Motor neuron (in vitro differentiated cells): ENCODE measurements around the gene SH3BP5. TPM values are rescaled to one million over a fixed set of nuclear protein-coding genes. Genes with fewer than 3 reads are reported as not detected.

Experiments
- ATAC-seq, 8 experiments: fragments of 200-7000 bp; cut with Tn5 transposase; replicated peaks in 6 of 8; 2 replicates each; pipeline ENCODE4 v1.8.0; 2021; ENCODE audit warnings: mild to moderate bottlenecking in 8 of 8, moderate library complexity in 8 of 8
- H3K27ac ChIP-seq, 2 donors: fragments of 250-450 bp; sonication (Bioruptor Pico); 2 replicates each; pipeline ENCODE4 v1.9.0; 2021; ENCODE audit warnings: antibody characterized with exemption in 2 of 2, mild to moderate bottlenecking in 2 of 2, moderate library complexity in 1 of 2
- H3K4me1 ChIP-seq, 2 donors: fragments of 250-450 bp; sonication (Bioruptor Pico); replicated peaks in 1 of 2; 2 replicates each; pipeline ENCODE4 v1.6.1; 2021; ENCODE audit warnings: antibody characterized with exemption in 2 of 2, mild to moderate bottlenecking in 2 of 2, moderate library complexity in 1 of 2
- H3K4me3 ChIP-seq, 5 donors: fragments of 250-450 bp; sonication (Bioruptor Pico); 2 replicates each; pipeline ENCODE4 v1.9.0; 2021; ENCODE audit warnings: antibody characterized with exemption in 5 of 5, mild to moderate bottlenecking in 5 of 5, moderate library complexity in 4 of 5
- WGBS, 10 experiments: fragments of 450-650 bp; shearing (Covaris generic); methylation state at CpG; one replicate each; pipeline ENCODE4 v1.0.0; 2022; 5-methylcytosine and 5-hydroxymethylcytosine counted together
- in situ Hi-C, 9 experiments: fragments of 400-800 bp; cut with MboI; loops; one replicate each; pipeline ENCODE4 v1.15.0; 2021; ENCODE audit warnings: low sequenced_read_pairs in 9 of 9, low pct_unique_long_range_greater_than_20kb in 2 of 9; ENCODE audit not compliant: unreplicated experiment in 9 of 9
- total RNA-seq, 8 experiments: library from RNA; unstranded; fragments of 300-600 nt; gene quantifications; 2 replicates each; pipeline versions ENCODE4 v1.2.3 to v1.2.4, GENCODE V29; 2022

SH3BP5 gene
- total RNA-seq, 8 experiments from 2014 or later = 14.3 to 140 (median 38.9) TPM

DNA sequence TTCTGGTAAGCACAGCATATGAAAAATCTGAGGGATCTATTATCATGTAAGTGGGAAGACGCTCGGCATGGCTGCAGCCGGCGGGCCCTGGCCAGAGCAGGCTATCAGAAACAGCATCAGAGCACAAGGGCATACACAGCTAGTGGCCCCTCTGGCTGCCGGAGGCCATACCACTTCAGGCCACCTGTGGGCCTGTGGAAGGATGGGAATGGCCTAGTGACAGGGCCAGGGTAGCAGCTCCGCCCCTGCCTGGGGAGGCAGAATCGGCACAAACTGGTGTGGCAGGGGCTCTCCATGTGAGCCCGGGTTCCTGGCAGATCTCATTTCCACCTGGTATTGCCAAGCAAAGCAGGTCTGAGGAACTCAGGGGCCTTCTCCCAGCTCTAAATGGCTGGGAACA is 46.4 kb downstream of the SH3BP5 start:
- no peak overlapping the region for H3K4me3 ChIP-seq
- ATAC-seq = no peak

DNA sequence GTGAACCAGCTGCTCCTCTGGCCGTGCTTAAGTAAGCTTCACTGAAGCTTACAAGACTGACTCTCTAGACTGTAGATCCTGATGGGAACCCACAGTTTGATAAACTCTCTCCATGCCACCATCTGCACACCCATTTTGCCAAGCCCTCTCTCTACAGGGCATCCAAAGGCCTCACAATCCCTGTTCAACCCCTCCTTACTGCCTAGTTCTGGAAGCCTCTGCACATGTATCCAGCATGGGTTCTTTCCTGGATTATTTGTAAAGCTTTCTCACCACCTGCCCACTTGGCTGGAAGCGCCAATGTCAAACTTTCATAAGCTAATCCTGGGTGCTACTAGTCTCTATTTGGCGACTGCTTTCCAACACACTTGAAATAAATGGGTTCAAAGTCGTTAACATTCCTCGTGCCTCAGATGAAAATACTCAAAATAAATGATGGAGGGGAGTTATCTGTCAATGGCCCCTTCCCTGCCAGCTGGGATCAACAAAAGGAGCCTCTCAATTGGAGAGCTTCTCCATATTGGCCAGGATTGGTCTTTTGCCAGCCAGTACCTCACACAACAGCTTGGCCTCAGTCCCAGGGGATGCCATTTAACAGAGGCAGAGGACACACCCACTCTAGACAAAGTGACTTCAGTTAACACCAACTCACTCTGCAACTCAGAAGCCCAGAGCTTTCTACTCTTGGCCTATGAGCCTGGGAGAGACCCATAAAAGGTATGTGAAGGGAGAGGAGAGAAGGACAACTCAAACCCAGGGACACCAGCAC is 48.1 kb downstream of the SH3BP5 start:
- WGBS, 10 experiments = 10 to 100% (median 84%) methylated on average over 1 to 5 of the region's 5 CpGs; no CpG with 5 or more reads in 2 of the 10 experiments
- H3K4me3 ChIP-seq = no peak overlapping the region
- H3K4me1 ChIP-seq = peaks cover 2 to 10% of the 10 kb centered on the region in 2 donors
- ATAC-seq = peak in 4 of 8 experiments; percentile 6 to 59 (median 38)
- no peak overlapping the region for H3K27ac ChIP-seq
- in situ Hi-C loops = no loop called here

More for the DNA sequence above, 46.4 kb downstream of the SH3BP5 start:
- in situ Hi-C loops = no loop called here
- Histone ChIP-seq H3K27ac (no peak overlapping the region), H3K4me1 (peaks cover 2 to 10% of the 10 kb centered on the region in 2 donors)
- 0 to 90% (median 71%) methylated on average over 1 to 6 of the region's 8 CpGs; no CpG with 5 or more reads in 4 of the 10 experiments for WGBS, 10 experiments

DNA sequence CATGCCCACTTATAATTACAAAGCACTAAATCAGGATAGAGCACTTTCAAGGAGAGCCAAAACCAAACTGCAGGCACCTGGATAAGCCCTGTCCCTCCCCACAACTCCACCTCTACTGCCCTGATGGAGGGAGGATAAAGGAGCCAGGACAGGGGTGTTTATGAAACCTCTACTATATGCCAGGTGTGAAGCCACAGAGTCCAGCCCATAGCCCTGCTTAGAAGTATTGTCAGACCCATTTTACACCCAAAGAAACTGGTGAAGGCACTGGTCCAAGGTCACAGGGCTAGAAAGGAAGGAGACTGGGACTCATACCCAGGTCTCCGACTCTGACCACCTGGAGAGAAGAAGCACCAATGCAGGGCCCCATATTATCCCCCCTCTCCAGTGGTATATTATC is 48.7 kb downstream of the SH3BP5 start:
- no peak for ATAC-seq
- no peak overlapping the region for H3K27ac ChIP-seq

DNA sequence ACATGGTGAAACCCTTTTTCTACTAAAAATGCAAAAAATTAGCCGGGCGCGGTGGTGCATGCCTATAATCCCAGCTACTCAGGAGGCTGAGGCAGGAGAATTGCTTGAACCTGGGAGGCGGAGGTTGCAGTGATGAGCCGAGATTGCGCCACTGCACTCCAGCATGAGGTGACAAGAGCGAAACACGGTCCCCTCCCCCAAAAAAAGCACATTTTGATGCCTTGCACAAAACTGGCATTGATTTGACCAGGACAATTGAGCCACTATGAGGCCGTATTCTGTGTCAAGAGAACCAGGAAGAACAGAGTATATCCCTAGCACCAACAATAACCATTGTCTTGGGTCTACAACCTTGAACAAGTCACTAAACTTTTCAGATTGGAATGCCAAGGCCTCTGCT is 50.6 kb downstream of the SH3BP5 start:
- no peak for ATAC-seq
- no peak overlapping the region for H3K27ac ChIP-seq
- in situ Hi-C loops = no loop called here
- WGBS, 10 experiments = 90 to 100% (median 93%) methylated on average over 1 to 5 of the region's 9 CpGs; no CpG with 5 or more reads in 5 of the 10 experiments
- H3K4me1 ChIP-seq = peaks cover 2 to 4% of the 10 kb centered on the region in 2 donors
- no peak overlapping the region for H3K4me3 ChIP-seq

More for the DNA sequence above, 48.7 kb downstream of the SH3BP5 start:
- Histone ChIP-seq H3K4me1 (peaks cover 2 to 10% of the 10 kb centered on the region in 2 donors), H3K4me3 (no peak overlapping the region)
- in situ Hi-C loops = no loop called here
- 80 to 100% (median 86%) methylated on average over 1 of the region's 1 CpG; no CpG with 5 or more reads in 7 of the 10 experiments for whole genome bisulfite sequencing, 10 experiments

DNA sequence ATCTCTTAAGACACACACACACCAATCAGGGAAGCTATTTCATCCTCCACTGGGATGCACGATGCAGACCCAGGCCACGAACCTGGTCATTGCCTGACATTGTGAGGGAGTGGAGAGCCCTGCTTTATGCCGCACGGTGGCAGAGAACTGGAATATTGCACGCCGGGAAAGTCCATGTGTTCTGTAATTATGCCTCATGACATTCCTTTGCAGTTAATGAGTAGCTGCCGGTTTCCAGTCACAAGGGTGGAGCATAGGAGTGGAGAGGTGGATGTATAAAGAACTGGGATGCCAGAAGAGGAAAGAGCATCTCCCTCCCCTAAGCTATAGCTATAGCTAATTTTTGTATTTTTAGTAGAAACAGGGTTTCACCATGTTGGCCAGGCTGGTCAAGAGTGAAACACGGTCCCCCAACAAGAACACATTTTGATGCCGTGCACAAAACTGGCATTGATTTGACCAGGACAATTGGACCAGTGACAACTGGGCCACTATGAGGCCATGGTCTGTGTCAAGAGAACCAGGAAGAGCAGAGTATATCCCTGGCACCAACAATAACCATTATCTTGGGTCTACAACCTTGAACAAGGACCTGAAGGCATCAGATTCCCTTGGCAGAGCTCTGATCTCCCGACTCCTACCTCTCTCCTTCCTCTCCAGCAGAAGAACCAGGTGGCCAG is 51.4 kb downstream of the SH3BP5 start:
- Histone ChIP-seq H3K4me3 (no peak overlapping the region), H3K27ac (no peak overlapping the region), H3K4me1 (peaks cover 2 to 4% of the 10 kb centered on the region in 2 donors)
- peak in 2 of 8 experiments; percentile 19 to 30 for ATAC-seq
- in situ Hi-C loops = no loop called here
- WGBS, 10 experiments = 68 to 100% (median 81%) methylated on average over 1 to 9 of the region's 10 CpGs; no CpG with 5 or more reads in 3 of the 10 experiments

DNA sequence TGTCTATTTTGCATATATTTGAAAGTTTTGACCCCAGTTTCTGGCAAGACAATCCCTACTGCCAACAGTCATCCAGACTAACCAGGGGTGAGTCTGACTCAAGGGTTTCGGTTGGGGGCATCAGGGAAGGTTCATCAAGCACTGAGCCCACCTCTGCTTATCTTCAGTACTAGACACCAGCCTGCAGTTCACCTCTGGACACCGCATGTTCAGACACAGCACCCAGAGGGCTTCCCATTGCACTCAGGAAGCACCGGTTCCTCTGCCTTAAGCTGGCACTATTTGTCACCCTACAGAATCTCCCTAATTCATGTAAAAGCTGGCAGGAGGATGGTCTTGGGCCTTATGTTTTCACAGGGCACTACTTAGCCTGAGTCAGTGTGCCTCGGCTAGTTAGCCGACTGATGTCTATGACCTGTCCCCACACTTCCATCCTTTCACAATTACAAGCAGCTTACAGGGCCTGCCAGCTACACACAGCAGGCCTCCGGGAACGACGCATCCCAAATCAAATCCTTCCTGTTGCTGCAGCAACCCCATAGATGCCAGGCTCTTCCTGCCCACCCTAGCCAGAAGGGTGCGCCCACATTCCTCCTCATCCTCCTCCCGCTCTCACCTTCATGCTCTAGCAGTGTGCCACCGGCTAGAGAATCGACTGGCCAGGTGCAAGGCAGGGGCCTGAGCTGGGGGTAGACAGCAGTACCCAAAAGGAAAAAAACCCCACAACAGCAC is 52.5 kb downstream of the SH3BP5 start:
- no peak overlapping the region for H3K27ac ChIP-seq
- in situ Hi-C loops = no loop called here
- peaks cover 2 to 4% of the 10 kb centered on the region in 2 donors for H3K4me1 ChIP-seq
- ATAC-seq = peak in 2 of 8 experiments; percentile 17 to 27
- H3K4me3 ChIP-seq = no peak overlapping the region
- 73 to 100% (median 90%) methylated on average over 1 to 7 of the region's 12 CpGs; no CpG with 5 or more reads in 3 of the 10 experiments for WGBS, 10 experiments

DNA sequence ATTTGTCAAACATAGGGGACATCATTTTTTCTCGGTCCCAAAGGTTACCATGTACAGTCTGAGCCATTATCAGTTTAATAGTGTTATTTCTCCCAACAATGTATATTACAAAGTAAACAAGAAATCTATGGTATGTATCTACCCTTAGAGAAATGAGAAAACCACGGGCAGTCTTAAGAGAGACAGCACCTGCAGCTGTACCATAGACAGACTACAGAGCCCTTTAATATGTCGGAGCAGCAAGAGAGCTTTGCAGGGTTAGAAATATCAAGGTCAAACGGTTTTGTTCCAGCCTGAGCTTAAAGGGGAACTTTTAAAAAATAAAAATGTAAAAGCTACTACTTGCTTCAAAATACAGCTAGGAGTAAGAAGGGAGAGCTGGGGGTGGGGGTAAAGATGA is 53.2 kb downstream of the SH3BP5 start:
- no peak for ATAC-seq
- peaks cover 0 to 2% of the 10 kb centered on the region in 2 donors for H3K4me1 ChIP-seq
- H3K4me3 ChIP-seq = no peak overlapping the region
- 71 to 100% (median 88%) methylated on average over 2 to 4 of the region's 4 CpGs; no CpG with 5 or more reads in 1 of the 10 experiments for WGBS, 10 experiments
- H3K27ac ChIP-seq = no peak overlapping the region
- in situ Hi-C loops = no loop called here

DNA sequence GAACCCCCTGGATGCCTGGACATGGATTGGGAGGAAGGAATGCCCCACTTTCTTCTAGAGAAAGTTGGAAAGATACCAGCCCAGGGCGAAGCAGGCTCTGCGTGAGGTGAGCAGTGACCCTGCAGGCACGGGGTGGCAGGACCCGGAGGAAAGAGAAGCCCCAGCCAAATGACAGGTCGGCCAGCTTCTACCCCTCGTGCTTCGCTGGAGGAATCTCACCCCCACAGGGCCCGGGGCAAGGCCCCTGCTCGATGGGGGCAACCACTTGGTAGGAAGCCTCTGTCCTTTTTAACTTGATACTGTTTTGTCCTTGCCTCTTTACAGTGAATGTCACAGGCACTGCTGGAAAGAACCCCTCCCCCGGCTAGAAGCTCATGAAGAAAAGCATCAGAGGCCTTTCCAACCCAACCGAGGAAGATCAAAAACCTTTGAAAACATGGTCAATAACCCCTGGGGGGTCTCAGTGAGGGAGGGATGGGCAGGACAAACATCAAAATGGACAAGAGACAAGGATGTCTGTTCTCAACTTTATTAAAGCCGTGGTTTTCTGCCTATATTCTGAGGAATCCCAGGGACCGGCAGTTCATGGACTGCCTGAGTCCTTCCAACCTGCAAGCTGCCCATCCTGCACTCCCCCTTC is 54.4 kb downstream of the SH3BP5 start:
- in situ Hi-C loops = no loop called here
- Histone ChIP-seq H3K4me3 (no peak overlapping the region), H3K27ac (no peak overlapping the region), H3K4me1 (no peaks in the 10 kb centered on the region)
- 40 to 100% (median 76%) methylated on average over 1 to 11 of the region's 13 CpGs; no CpG with 5 or more reads in 3 of the 10 experiments for WGBS, 10 experiments
- no peak for ATAC-seq

DNA sequence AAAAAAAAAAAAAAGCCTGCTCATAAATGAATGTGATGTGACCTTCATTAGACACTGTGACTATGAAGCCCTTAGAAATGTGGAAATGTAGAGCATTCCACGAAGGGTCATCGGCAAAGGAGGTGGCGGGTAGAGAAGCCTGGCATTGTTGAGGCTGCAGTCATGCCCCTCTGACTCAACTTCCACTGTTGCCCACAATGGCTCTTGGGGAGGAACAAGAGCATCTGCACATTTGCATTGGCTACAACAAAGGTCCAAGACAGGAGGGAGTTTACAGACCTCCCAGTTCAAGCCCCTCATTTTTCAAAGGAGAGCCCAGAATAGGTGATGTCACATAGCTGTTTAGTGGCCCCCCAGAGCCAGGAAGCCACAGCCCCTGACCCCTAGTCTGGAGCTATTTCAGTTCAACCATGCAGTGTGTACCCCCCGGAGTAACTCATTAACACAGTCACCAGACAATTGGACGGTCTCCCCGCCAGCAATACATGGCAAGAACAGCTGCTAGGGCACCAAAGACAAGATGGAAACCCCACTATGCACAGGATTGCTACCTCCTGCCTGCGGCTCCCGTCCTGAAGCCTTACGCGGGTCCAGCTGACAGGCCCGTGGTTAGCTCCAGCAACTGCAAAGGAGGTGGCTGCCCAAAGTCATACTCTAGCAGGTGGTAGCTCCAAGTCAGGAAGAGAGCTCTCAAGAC is 56.2 kb downstream of the SH3BP5 start:
- 82 to 100% (median 94%) methylated on average over 1 to 11 of the region's 11 CpGs; no CpG with 5 or more reads in 1 of the 10 experiments for WGBS, 10 experiments

DNA sequence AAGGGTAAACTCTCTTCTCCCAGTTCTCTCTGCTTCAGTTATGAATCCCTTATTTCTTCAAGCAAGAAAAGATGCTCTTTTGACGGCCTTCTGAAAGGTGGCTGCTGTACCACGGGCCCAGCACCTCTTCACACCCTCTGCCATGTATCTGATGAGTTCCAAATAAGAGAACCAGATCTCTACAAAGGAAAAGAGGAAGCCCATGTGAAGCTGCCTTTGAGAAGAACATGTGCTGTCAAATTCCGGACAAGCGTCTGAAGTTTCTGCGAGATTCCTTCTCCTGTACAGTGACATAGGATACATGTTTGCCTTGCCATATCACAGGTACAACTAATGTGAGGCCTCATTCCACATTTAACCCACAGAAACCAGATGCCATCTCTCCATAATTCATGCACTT is 59.2 kb downstream of the SH3BP5 start:
- H3K27ac ChIP-seq = no peak overlapping the region

More for the DNA sequence above, 56.2 kb downstream of the SH3BP5 start:
- no peak overlapping the region for H3K27ac ChIP-seq
- ATAC-seq = no peak
- no peak overlapping the region for H3K4me3 ChIP-seq
- H3K4me1 ChIP-seq = no peaks in the 10 kb centered on the region
- in situ Hi-C loops = no loop called here

DNA sequence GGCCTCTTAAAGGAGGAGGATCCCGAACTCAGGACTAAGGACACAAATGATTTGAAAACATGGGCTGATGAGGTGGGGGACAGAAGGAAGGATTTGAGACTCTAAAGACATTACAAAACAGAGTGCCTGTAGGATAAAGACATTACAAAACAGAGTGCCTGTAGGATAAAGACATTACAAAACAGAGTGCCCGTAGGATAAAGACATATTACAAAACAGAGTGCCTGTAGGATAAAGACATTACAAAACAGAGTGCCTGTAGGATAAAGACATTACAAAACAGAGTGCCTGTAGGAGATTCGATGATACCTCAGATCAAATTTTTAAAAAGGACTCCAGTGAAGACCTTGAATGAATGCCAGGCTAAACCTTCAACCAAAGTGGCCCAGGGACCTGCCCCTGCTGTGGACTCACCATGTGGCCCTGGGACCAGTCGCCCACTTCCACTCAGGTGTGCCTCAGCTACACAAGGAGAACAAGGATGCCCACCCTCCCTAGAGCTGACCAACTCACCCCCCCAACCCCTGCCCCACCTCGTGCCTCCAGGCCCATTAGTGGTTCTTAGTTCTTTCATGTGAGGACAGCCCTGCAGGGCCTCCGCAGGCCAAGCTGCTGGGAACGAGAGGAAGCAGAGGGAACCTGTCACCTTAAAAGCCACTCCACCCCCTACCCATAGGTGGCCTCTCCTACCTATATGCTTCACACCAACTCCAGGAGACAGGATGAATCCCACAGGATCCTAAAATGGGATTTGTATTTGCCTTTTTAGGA is 59.8 kb downstream of the SH3BP5 start:
- 66 to 100% (median 92%) methylated on average over 1 to 5 of the region's 7 CpGs; no CpG with 5 or more reads in 2 of the 10 experiments for WGBS, 10 experiments
- ATAC-seq = no peak
- no peak overlapping the region for H3K27ac ChIP-seq
- in situ Hi-C loops = loop anchor here in 5 of 9 experiments (25.0 kb wide), 3 partner anchors 115 to 290 kb away; no protein-coding TSS in a partner anchor
- H3K4me1 ChIP-seq = no peaks in the 10 kb centered on the region
- no peak overlapping the region for H3K4me3 ChIP-seq

More for the DNA sequence above, 59.2 kb downstream of the SH3BP5 start:
- no peak for ATAC-seq
- Histone ChIP-seq H3K4me1 (no peaks in the 10 kb centered on the region), H3K4me3 (no peak overlapping the region)
- in situ Hi-C loops = loop anchor here in 5 of 9 experiments (25.0 kb wide), 3 partner anchors 114 to 289 kb away; no protein-coding TSS in a partner anchor
- 70 to 90% (median 86%) methylated on average over 1 to 5 of the region's 5 CpGs; no CpG with 5 or more reads in 6 of the 10 experiments for WGBS, 10 experiments
